Hepatic stellate cell (primary cell): ENCODE data around the gene STK11.

Source experiments
- DNase-seq: peaks from one replicate; pipeline ENCODE4 v3.0.0; 2011; ENCODE audit warnings: low spot score

STK11 gene

DNA sequence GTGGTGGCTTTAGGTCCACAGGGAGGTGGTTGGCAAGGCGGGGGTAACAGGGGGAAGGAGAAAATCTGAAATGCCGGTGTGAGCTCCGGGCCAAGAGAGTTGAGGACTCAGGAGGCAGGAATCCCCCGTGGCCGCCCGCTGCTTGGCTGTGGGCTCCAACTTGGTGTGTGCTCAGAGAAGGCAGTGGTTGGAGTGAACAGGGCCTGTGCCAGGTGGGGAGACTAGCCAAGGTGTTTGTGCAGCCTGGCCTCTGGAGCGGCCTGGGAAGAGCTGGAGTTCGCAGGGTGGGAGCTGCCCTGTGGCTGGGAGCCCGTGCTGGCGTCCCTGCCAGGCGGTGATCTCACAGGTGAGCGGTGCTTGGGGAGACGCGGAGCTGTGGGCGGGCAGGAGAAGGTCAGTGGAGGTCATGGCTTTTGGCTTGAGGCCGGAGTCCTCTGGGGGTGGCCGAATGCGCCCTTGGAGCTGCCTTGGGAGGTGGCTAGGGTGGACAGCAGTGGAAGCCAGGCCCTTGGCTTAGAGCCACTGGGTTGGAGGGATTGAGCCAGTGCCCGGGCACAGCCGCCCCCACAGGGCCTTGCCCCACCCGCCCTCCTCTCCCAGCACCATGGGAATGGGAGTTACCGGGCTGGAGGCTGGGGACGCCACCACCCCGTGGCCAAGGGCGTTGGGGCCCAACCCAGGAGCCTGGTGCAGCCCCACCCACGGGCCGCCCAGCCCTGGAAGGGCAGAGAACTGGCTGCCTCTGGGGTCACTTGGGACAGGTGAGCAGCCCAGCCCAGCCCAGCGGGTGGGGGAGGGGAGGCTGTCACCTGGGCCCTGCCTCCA is 56.4 kb downstream of the STK11 start:
- no peak for DNase-seq

DNA sequence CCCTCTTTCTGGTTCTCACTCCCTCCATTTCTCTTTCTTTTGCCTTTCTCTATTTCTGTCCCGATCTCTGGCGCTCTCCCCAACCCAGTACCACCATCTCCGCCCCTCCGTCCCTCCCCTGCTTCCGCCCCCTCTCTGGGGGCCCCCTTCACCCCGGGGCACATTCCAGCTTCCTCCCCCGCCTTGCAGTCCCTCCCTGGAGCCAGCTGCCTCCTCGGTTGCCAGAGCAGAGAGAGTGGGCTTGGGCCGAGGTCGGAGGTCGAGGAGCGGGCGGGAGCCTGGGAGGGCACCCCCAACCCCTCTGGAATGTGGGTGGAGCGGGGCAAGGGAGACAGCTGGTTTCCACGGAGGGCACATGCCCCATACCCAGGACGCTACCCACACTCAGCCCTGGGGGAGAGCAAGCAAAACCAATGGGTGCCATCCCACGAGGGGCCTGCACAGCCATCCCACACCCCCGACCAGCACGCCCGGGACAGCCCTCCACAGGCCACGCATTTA is 57.1 kb downstream of the STK11 start:
- no peak for DNase-seq

DNA sequence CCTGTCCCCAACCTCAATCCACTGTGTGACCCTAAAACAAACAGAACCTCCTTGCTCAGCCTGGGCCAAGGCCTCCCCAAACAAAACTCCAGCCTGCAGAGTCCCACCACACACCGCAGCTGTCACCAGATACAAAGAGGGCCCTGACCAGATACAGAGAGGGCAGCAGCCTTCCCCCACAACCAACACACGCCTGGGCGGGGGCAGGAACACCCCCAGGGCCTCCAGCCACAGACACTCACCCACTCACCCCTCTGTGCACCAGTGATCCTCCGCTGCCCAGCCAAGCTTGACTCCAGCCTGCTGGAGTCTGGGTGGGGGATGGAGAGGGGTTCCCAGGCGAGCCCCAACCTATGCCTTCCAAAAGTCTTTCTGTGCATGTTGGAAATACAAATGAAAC is 57.6 kb downstream of the STK11 start:
- DNase-seq, result no peak

DNA sequence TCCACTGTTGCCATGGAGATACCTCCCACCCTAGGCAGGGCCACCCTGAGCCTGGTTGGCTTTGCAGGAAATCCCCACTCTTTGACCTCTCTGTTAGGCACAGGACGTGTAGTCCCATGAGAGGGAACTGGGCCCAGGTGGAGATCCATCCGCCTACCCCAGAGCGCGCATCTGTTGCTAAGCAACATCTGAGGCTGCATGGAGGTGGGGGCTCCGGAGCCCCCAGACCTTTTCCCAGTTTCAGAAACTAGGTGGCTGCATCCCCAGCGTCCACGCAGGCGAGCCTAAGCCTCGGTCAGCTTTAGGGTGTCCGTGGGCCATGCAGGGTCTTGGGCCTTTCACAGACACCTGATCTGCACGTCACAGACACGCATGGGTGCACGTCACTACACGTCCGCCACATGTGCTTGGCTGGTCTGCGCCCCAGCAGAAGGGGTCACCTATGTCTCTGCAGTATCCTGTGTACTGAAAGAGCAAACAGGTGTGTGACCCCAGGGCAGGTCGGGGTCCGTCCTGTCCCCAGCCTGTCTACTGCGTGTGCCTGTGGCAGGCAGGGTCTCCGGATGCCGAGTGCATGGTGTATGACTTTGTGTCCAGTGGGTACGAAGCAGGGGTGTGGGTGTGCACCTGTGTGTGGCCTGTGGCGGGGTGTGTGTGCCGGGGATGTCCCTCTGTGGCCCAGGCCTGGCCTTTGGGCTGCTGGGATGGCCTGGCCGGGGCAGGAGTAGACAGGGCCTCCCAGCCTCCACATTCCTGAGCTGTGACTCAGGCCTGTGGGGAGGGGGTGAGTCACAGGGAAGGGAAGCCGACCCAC is 59.4 kb downstream of the STK11 start:
- peak; percentile 94 for DNase-seq

- peak; percentile 93 for DNase-seq
Observed at GRCh38 chr19:1265615-1266128, 60.1 kb downstream of the STK11 start.

GRCh38 chr19:1266129-1266915 is 60.7 kb downstream of the STK11 start:
- DNase-seq, result peak; percentile 95

DNA sequence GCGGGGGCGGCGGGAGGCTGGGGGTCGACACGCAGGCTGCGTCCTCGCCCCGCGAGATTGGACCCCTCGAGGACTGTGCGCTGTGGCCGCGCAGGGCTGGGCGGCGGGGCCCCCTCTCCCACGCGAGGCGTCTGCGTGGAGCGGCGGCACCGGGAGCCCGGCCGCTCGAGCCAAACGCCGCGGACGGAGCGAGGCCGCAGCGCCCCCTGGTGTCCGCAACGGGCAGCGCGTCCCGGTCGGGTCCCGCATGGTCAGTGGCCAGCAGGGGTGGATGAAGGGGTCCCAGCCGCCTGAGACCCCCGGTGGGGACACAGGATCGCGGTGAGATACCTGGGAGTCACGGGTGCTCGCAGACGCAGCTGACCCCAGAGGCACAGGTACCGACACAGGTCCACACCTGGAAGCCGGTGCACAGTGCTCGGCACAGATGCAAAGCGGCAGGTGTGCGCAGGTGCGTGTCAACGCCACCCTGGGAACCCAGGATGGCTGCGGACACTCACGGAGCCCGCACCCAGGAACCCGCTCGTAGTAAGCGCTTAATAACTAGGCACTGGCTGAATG is 61.4 kb downstream of the STK11 start:
- DNase-seq, result peak; percentile 79

DNA sequence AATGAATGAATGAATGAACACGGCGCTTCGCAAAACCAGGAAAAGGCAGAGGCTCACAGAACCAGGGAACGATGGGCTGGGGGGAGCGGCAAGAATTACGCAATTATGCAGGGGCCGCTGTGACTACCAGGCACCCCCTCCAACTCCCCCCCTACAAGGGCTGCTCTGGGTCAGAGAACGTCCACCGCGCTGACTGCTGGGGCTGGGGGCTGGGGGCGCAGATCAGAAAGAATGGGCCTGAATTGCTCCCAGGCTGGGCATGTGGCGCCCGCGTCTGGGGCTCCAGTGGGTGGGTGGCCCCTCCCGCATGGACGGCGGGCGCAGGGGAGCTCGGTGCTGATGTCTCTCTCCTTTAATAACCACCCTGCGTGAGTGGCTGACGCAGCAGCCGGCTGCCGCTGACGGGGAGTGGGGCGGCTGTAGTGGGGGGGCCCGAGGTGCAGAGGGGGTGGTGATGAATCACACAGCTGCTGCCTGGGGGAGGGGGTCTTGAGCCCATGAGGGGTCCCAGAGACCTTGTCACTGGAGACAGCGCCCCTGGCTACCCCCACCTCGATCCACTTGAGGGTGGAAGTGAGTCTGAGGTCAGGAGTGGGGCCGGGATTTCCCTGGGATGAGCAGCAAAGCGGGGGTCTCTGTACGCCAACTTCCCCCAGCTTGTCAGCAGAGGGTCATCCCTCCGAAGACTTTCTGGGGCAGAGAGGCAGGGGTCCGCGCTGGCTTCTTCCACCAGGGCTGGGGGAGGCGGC is 62.1 kb downstream of the STK11 start:
- DNase-seq, result no peak

DNA sequence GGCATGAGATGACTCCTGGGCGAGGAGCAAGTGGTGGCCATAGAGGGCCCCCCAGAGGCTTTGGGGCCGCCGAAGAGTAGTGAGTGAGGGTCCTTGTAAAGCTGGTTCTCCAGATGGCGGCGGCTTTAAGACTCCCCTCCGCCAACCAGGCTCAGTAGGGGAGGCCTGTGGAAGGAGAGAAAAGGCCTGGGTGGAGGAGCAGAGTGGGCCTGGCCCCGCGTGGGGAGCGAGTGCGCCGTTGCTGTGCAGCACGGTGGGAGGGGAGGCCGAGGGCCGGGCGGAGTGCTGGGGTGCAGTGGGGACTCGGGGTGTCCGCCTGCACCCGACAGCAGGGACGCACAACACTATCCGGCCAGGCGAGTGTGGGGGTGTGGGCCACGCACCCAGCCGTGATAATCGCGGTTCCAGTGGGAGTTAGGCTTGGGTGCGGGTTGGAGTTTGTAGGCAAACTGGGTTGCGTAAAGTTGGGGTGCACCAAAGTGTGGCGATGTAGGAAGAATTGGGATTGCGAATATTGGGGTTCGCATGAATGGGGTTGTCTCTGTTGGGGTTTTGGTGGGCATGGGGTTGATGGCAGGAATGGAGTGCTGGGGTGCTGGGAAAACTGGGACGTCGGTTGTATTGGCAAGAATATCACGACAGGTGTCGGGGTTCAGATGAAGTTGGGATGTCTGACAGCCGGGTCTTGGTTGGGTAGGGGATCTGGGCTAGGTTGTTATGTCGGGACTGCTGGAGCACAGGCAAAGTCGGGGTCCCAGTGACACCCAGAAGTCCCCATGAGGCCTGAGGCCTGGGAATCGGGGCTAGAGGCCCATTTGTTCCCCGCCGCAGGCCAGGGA is 62.9 kb downstream of the STK11 start:
- no peak for DNase-seq

DNA sequence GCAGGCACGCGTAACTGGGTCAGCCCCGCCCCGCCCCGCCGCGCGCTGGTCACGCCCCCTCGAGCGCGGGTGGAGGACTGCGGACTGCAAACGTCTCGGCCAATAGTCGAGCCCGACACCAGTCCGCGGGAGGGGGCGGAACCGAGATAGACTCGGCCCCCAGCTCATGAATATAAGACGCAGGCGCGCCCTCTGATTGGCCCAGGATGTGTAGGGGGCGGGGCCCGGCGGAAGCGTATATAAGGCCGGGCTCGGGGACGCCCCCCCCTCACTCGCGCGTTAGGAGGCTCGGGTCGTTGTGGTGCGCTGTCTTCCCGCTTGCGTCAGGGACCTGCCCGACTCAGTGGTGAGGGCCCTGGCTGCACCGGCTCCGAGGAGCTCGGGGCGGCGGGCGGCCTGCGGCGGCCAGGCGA is 63.5 kb downstream of the STK11 start, which contains the start of gene CIRBP:
Gene CIRBP (plus strand): TSS at position 268 of the 413 bp plus-strand sequence. CDS start 1,602 bp downstream, outside the sequence.
- DNase-seq, result peak; percentile 98

- DNase-seq, result peak; percentile 90
Observed at GRCh38 chr19:1269478-1270212, 64.1 kb downstream of the STK11 start.

GRCh38 chr19:1270213-1270853 is 64.8 kb downstream of the STK11 start:
- no peak for DNase-seq

DNA sequence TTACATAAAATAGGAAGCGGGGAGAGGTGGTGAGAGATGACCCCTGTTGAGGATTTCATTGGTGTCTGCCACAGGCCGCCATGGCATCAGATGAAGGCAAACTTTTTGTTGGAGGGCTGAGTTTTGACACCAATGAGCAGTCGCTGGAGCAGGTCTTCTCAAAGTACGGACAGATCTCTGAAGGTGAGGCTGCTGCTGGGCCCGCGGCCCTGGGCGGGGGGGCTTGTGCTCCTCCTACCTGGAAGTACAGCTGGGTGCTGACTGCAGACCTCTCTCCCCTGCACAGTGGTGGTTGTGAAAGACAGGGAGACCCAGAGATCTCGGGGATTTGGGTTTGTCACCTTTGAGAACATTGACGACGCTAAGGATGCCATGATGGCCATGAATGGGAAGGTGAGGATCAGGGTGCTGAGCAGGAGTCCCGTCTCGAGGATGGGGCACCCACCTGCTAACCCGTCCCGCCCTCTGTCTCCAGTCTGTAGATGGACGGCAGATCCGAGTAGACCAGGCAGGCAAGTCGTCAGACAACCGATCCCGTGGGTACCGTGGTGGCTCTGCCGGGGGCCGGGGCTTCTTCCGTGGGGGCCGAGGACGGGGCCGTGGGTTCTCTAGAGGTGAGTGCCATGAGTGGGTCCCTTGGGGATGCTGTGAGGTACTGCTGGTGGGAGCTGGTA is 65.4 kb downstream of the STK11 start:
- no peak for DNase-seq

- DNase-seq, result no peak
Observed at GRCh38 chr19:1271528-1272422, 66.2 kb downstream of the STK11 start.

DNA sequence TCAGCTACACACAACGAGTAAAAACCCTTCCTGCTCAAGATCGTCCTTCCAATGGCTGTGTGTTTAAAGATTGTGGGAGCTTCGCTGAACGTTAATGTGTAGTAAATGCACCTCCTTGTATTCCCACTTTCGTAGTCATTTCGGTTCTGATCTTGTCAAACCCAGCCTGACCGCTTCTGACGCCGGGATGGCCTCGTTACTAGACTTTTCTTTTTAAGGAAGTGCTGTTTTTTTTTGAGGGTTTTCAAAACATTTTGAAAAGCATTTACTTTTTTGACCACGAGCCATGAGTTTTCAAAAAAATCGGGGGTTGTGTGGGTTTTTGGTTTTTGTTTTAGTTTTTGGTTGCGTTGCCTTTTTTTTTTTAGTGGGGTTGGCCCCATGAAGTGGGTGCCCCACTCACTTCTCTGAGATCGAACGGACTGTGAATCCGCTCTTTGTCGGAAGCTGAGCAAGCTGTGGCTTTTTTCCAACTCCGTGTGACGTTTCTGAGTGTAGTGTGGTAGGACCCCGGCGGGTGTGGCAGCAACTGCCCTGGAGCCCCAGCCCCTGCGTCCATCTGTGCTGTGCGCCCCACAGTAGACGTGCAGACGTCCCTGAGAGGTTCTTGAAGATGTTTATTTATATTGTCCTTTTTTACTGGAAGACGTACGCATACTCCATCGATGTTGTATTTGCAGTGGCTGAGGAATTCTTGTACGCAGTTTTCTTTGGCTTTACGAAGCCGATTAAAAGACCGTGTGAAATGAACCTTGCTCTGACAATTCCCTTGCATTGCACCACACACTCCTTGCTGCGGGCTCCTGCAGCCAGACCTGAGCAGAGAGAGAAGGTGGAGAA is 67.1 kb downstream of the STK11 start:
- DNase-seq, result no peak
